ENCODE results near the gene NUDT8.
"Not testable (repeated sequence)": the region's sequence is repeated elsewhere in the genome, so short reads cannot be mapped to it uniquely, and the experiment has no call there.

- not testable (repeated sequence) for TF ChIP-seq EZH2 (IDR thresholded peaks at IDR 0.05; ENCODE audit: insufficient read depth, poor library complexity, severe bottlenecking); EZH2phosphoT487 (IDR thresholded peaks at IDR 0.05; ENCODE audit: insufficient read depth, low read depth)
Observed at GRCh38 chr11:67621928-67622327, 7.8 kb downstream of the NUDT8 start.
